ENCODE results near the gene PTCHD4.

DNA sequence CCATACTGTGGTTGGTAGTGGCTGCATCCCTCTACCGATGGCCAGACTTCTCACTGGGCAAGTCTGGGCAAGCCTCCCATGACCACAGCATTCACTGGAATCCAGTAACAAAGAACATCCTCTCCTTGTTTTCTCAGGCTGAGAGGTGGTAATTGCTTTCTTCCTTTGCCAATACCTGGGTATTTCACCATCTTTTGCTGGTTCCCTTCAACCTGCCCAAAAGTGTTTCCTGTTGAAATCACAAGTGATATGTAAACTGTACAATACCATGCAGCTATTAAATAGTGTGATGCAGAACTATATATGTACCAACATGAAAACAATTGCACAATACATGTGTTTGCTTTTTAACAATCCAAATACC, at the start of gene PTCHD4:
- TF ChIP-seq POLR2AphosphoS5 (IDR thresholded peaks at IDR 0.05), result no peak
- TF ChIP-seq, protein P1, sequence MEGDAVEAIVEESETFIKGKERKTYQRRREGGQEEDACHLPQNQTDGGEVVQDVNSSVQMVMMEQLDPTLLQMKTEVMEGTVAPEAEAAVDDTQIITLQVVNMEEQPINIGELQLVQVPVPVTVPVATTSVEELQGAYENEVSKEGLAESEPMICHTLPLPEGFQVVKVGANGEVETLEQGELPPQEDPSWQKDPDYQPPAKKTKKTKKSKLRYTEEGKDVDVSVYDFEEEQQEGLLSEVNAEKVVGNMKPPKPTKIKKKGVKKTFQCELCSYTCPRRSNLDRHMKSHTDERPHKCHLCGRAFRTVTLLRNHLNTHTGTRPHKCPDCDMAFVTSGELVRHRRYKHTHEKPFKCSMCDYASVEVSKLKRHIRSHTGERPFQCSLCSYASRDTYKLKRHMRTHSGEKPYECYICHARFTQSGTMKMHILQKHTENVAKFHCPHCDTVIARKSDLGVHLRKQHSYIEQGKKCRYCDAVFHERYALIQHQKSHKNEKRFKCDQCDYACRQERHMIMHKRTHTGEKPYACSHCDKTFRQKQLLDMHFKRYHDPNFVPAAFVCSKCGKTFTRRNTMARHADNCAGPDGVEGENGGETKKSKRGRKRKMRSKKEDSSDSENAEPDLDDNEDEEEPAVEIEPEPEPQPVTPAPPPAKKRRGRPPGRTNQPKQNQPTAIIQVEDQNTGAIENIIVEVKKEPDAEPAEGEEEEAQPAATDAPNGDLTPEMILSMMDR (IDR thresholded peaks at IDR 0.05), result no peak
- TF ChIP-seq EP300 (IDR thresholded peaks at IDR 0.05), result no peak
